Endothelial cell of umbilical vein (primary cell): ENCODE data around the gene LAMC1. TPM values are rescaled to one million over a fixed set of nuclear protein-coding genes. Genes with fewer than 3 reads are reported as not detected.

Experiments used
- BruUV-seq: library from RNA; stranded (reverse); fragments of 400-500 nt; replicated peaks from 2 replicates; lab custom pipeline; 2021; lab: Mats Ljungman, UMichigan
- CTCF ChIA-PET: fragments of 300-600, 350-600 bp; sonication (Branson Sonifier 250); formaldehyde crosslinking; loops from one replicate; lab custom pipeline; 2021; ENCODE audit warnings: antibody characterized with exemption, inconsistent platforms; lab: Charles Lee
- POLR2A ChIA-PET: fragments of 300-600, 350-600 bp; sonication (Branson Sonifier 250); formaldehyde crosslinking; loops from one replicate; lab custom pipeline; 2021; ENCODE audit warnings: antibody characterized with exemption, inconsistent platforms; lab: Charles Lee
- DNase-seq: peaks from one replicate; pipeline ENCODE4 v3.0.0-alpha.2; 2011; ENCODE audit warnings: low read depth, low spot score
- FAIRE-seq: peaks from 2 replicates; lab custom pipeline; 2011; peaks lifted over from hg19 to GRCh38; lab: Jason Lieb, UNC
- H2AFZ ChIP-seq: 2 replicates; pipeline ENCODE4 v1.6.0; 2012; ENCODE audit warnings: low read depth, low read length, control low read depth, inconsistent platforms
- H3K27ac ChIP-seq: 2 replicates; pipeline ENCODE4 v1.5.1; 2011; ENCODE audit warnings: low read depth, mild to moderate bottlenecking, control low read depth, low read length, moderate library complexity; ENCODE audit not compliant: insufficient read depth
- H3K27me3 ChIP-seq, 2 experiments: 2 replicates each; pipeline versions ENCODE4 v1.6.0 to v1.6.1; 2011; ENCODE audit warnings: low read length in 2 of 2, mixed read lengths in 1 of 2; ENCODE audit not compliant: control insufficient read depth in 2 of 2, insufficient read depth in 2 of 2
- H3K36me3 ChIP-seq, 2 experiments: 2 replicates in 1 of 2; 3 replicates in 1 of 2; pipeline ENCODE4 v1.5.1; 2011; ENCODE audit warnings: low read length in 2 of 2, mild to moderate bottlenecking in 1 of 2, moderate library complexity in 1 of 2; ENCODE audit not compliant: control insufficient read depth in 2 of 2, insufficient read depth in 2 of 2; ENCODE audit errors: extremely low read depth in 1 of 2
- H3K4me1 ChIP-seq: 3 replicates; pipeline ENCODE4 v1.5.1; 2011; ENCODE audit warnings: mild to moderate bottlenecking, low read length; ENCODE audit not compliant: control insufficient read depth, insufficient read depth; ENCODE audit errors: extremely low read depth
- H3K4me2 ChIP-seq: 2 replicates; pipeline ENCODE4 v1.6.1; 2011; ENCODE audit warnings: low read length, control low read depth, mixed read lengths; ENCODE audit not compliant: insufficient read depth
- H3K4me3 ChIP-seq, 3 experiments: fragments of 200-600 bp in 1 of 3; sonication (generic), shearing (Covaris generic) in 1 of 3; replicated peaks in 1 of 3; 2 replicates each; pipeline ENCODE4 v1.5.1; 2011 to 2016; ENCODE audit warnings: control low read depth in 3 of 3, low read length in 3 of 3, mild to moderate bottlenecking in 2 of 3, inconsistent platforms in 1 of 3, low read depth in 1 of 3, moderate library complexity in 1 of 3; ENCODE audit not compliant: insufficient read depth in 1 of 3
- H3K79me2 ChIP-seq: 2 replicates; pipeline ENCODE4 v1.6.0; 2012; ENCODE audit warnings: low read length, inconsistent platforms; ENCODE audit not compliant: control insufficient read depth, insufficient read depth
- H3K9ac ChIP-seq: replicated peaks from 2 replicates; pipeline ENCODE3; 2011; ENCODE audit warnings: low read length, control low read depth; ENCODE audit not compliant: insufficient read depth; ENCODE audit errors: extremely low read depth
- H3K9me1 ChIP-seq: replicated peaks from 3 replicates; pipeline ENCODE4 v1.6.0; 2011; ENCODE audit warnings: mild to moderate bottlenecking, low read length; ENCODE audit not compliant: control insufficient read depth, insufficient read depth; ENCODE audit errors: extremely low read depth
- H3K9me3 ChIP-seq: replicated peaks from 2 replicates; pipeline ENCODE4 v1.5.1; 2012; ENCODE audit warnings: low read length, inconsistent platforms; ENCODE audit not compliant: control insufficient read depth, insufficient read depth
- H4K20me1 ChIP-seq: replicated peaks from 2 replicates; pipeline ENCODE3; 2011; ENCODE audit warnings: mild to moderate bottlenecking, low read length; ENCODE audit not compliant: control insufficient read depth, insufficient read depth; ENCODE audit errors: extremely low read depth
- CTCF ChIP-seq, 2 donors: IDR thresholded peaks; 1 replicate in 1 of 2; 2 replicates in 1 of 2; pipeline ENCODE4 v1.5.1; 2011; ENCODE audit warnings: low read length in 2 of 2, mild to moderate bottlenecking in 2 of 2, moderate library complexity in 2 of 2, control low read depth in 1 of 2, inconsistent platforms in 1 of 2, low read depth in 1 of 2; ENCODE audit not compliant: insufficient read depth in 1 of 2; ENCODE audit errors: extremely low read depth in 1 of 2
- EZH2 ChIP-seq: IDR thresholded peaks from 2 replicates; pipeline ENCODE4 v1.6.1; 2012; ENCODE audit warnings: borderline replicate concordance, low read depth, mild to moderate bottlenecking, moderate library complexity, low read length, inconsistent platforms; ENCODE audit not compliant: severe bottlenecking
- FOS ChIP-seq: IDR thresholded peaks from 2 replicates; pipeline ENCODE4 v1.6.1; 2011; ENCODE audit warnings: mild to moderate bottlenecking, low read length, moderate library complexity, borderline replicate concordance; ENCODE audit not compliant: insufficient read depth
- GATA2 ChIP-seq: IDR thresholded peaks from 2 replicates; pipeline ENCODE4 v1.7.0; 2011; ENCODE audit warnings: low read depth, mild to moderate bottlenecking, moderate library complexity, mixed read lengths, low read length; ENCODE audit not compliant: insufficient read length, insufficient read depth
- JUN ChIP-seq: IDR thresholded peaks from 2 replicates; pipeline ENCODE4 v1.6.1; 2011; ENCODE audit warnings: borderline replicate concordance, low read depth; ENCODE audit not compliant: insufficient read length, insufficient read depth
- MAX ChIP-seq: IDR thresholded peaks from 2 replicates; pipeline ENCODE4 v1.6.1; 2011; ENCODE audit not compliant: insufficient read depth, insufficient read length
- MYC ChIP-seq: IDR thresholded peaks from one replicate; pipeline ENCODE4 v1.6.1; 2011; ENCODE audit warnings: mild to moderate bottlenecking, low read depth, low read length
- POLR2A ChIP-seq: IDR thresholded peaks from 2 replicates; pipeline ENCODE4 v1.6.1; 2012; ENCODE audit warnings: low read depth, mild to moderate bottlenecking, control low read depth, low read length
- POLR2AphosphoS5 ChIP-seq: IDR thresholded peaks from 2 replicates; pipeline ENCODE4 v1.6.1; 2012; ENCODE audit warnings: low read depth, mild to moderate bottlenecking, control low read depth, low read length, moderate library complexity; ENCODE audit not compliant: insufficient read depth
- dilution Hi-C: fragments of 300-500 bp; cut with MboI; formaldehyde crosslinking; loops from one replicate; pipeline ENCODE4 v1.15.0; 2019; ENCODE audit warnings: low sequenced_read_pairs; ENCODE audit not compliant: extremely low pct_ligation_motif_present
- intact Hi-C: fragments of 100-400 bp; cut with micrococcal nuclease; formaldehyde crosslinking; loops from one replicate; pipeline ENCODE4 v1.10.0; 2022
- polyA plus RNA-seq, 4 experiments: library from polyadenylated mRNA; depleted of rRNA in 3 of 4; stranded (reverse) in 3 of 4; unstranded in 1 of 4; fragments of >200 nt; gene quantifications; 2 replicates each; pipeline versions ENCODE4 v1.2.1 to v1.2.3, GENCODE V29; 2011 to 2012; ENCODE audit warnings: missing spikeins in 1 of 4
- total RNA-seq: library from RNA; stranded (reverse); gene quantifications from 2 replicates; pipeline ENCODE4 v1.2.3, GENCODE V29; 2021

The LAMC1 gene
- total and polyA plus RNA-seq, 2 donors (not counting 3 experiments of a cell fraction or from before 2014, with no cell fraction given): 92.5 to 216 TPM

- H3K9me3 ChIP-seq: no peaks in the 10 kb centered on the region
- H3K9ac ChIP-seq: no peak overlapping the region
- no TSS peak for BruUV-seq
- no peaks in the 10 kb centered on the region for H3K27me3 ChIP-seq
- H3K4me3 ChIP-seq: no peak overlapping the region
- H3K36me3 ChIP-seq: no peaks in the 10 kb centered on the region
- CTCF ChIA-PET: interaction anchor here (1.3 to 2.3 kb wide), 4 partner anchors 14 to 56 kb away, joined by 3 to 8 read pairs (median 4); no protein-coding TSS in a partner anchor
- H3K4me2 ChIP-seq: no peak overlapping the region
- FAIRE-seq: no peak
- no peak for TF ChIP-seq MAX
- TF ChIP-seq POLR2AphosphoS5: no peak
- no peak for TF ChIP-seq FOS
- no peak for TF ChIP-seq EZH2
- TF ChIP-seq MYC: no peak
- no peak for TF ChIP-seq GATA2
- no peak for TF ChIP-seq JUN
- TF ChIP-seq CTCF (IDR thresholded peaks at IDR 0.05; ENCODE audit: extremely low read depth in 1 of 2, insufficient read depth in 1 of 2, low read depth in 1 of 2, low read length in 2 of 2): no peak
- no peak for TF ChIP-seq POLR2A
- H3K4me1 ChIP-seq: peaks cover 22% of the 10 kb centered on the region
- no peak overlapping the region for H2AFZ ChIP-seq
- dilution Hi-C loops: no loop called here
- POLR2A ChIA-PET: no interaction called here
- H3K9me1 ChIP-seq: no peaks in the 10 kb centered on the region
- intact Hi-C loops: no loop called here
- no peak overlapping the region for H3K27ac ChIP-seq
- H3K79me2 ChIP-seq: no peaks in the 10 kb centered on the region
- no peak for DNase-seq
- H4K20me1 ChIP-seq: no peaks in the 10 kb centered on the region
Observed at GRCh38 chr1:183178545-183178944, 155.3 kb downstream of the LAMC1 start.
